Stimulated activated effector memory CD8-positive, alpha-beta T cell treated with anti-CD3 and anti-CD28 coated beads, Interleukin-12 subunit alpha, Interleukin-12 subunit beta, amount 100 ng/mL, for 72 hours (primary cell): ENCODE measurements around the gene RAD51D.
"Not testable (repeated sequence)": the region's sequence is repeated elsewhere in the genome, so short reads cannot be mapped to it uniquely, and the experiment has no call there.

Source experiments
- ATAC-seq: fragments of 150-1000 bp; cut with Tn5 transposase; 2 replicates; pipeline ENCODE4 v1.10.0; 2021
- DNase-seq, 2 donors: peaks; one replicate each; pipeline ENCODE4 v3.0.0; 2021 to 2022; ENCODE audit warnings: low spot score in 2 of 2
- H3K27ac Mint-ChIP-seq: one replicate; pipeline ENCODE4 v1.8.0; 2022; ENCODE audit warnings: mild to moderate bottlenecking, mixed read lengths
- H3K36me3 Mint-ChIP-seq: one replicate; pipeline ENCODE4 v1.8.0; 2022; ENCODE audit warnings: mild to moderate bottlenecking, mixed read lengths
- H3K4me1 Mint-ChIP-seq: one replicate; pipeline ENCODE4 v1.8.0; 2022; ENCODE audit warnings: mixed read lengths
- H3K4me3 Mint-ChIP-seq: one replicate; pipeline ENCODE4 v1.8.0; 2022; ENCODE audit warnings: mild to moderate bottlenecking, mixed read lengths
- H3K9me3 Mint-ChIP-seq: one replicate; pipeline ENCODE4 v1.8.0; 2022; ENCODE audit warnings: mixed read lengths

Gene RAD51D

DNA sequence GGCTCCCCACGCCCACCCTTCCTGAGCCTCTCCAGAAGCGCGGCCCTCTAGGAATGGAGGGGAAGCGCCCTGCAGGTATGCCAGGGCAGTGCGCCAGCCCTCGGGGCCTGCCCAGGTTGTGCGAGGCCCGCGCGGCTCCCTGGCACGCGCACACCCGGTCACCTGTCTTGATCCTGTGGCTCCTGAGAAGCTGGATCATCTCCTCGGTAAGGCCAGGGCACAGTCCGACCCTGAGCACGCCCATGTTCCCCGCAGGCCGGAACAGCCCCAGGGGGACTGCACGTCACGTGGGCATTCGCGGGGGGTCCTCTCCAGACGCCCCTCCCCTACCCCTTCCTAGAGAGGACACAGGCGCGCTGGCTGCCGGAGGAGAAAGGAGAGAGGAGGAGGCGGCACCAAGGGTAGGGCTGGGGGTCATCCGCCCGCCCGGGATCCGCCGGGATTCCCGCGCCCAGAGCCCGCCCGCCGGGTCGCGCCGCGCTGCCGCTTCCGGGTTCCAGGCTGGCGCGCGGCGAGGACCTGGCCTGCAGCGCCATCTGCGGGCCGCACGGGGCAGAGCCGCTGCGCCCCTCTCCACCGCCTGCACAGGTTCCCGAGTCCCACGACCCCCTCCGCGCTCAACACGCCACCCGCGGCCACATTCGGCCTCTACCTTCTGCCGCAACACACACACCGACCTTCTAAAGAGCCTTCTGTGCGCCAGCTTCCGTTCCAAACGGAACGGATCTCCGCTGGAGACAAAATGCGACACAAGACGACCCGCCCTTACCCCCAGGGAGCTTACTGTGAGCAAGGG is at the start of gene RAD51D:
Gene RAD51D, minus strand, starts transcription at position 491 of the 796 bp plus-strand sequence. Its CDS starts 247 bp downstream, at position 244.
- H3K4me3 Mint-ChIP-seq: peak within 1 kb of the TSS; percentile 82
- H3K36me3 Mint-ChIP-seq: peaks cover 14% of the 10 kb centered on the region
- H3K9me3 Mint-ChIP-seq: no peaks in the 10 kb centered on the region
- H3K4me1 Mint-ChIP-seq: peaks cover 48% of the 10 kb centered on the region
- peak within 1 kb of the TSS; percentile 90 for H3K27ac Mint-ChIP-seq
- DNase-seq: peak; percentile 84 to 90
- peak; percentile 93 for ATAC-seq

- Mint-ChIP-seq H3K9me3 (no peaks in the 10 kb centered on the region), H3K4me3 (no peak overlapping the region), H3K27ac (no peak overlapping the region), H3K4me1 (peaks cover 30% of the 10 kb centered on the region), H3K36me3 (no peaks in the 10 kb centered on the region)
- no peak for ATAC-seq
- DNase-seq: no peak
Measured at GRCh38 chr17:35167666-35168065, 48.0 kb upstream of the RAD51D start.

DNA sequence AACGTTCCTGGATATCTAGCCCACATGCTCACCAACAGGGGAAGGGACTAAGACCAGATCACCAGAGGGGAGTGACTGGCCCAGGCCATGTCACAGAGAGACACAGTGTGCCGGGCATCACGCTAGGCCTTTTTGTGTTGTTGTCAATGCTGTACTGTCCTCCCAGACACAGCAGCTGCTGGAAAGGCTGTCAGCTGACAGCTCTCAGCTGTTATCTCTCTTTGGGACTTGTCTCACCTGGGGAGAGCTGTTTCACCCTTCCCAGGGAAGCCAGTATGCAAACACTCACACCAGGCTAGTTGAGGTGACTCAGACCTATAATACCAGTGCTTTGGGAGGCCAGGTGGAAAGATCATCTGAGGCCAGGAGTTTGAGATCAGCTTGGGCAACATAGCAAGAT is 47.4 kb upstream of the RAD51D start:
- H3K4me3 Mint-ChIP-seq: no peak overlapping the region
- H3K9me3 Mint-ChIP-seq: no peaks in the 10 kb centered on the region
- H3K27ac Mint-ChIP-seq: no peak overlapping the region
- ATAC-seq (no peak), DNase-seq (no peak)
- H3K4me1 Mint-ChIP-seq: peaks cover 29% of the 10 kb centered on the region
- H3K36me3 Mint-ChIP-seq: no peaks in the 10 kb centered on the region

DNA sequence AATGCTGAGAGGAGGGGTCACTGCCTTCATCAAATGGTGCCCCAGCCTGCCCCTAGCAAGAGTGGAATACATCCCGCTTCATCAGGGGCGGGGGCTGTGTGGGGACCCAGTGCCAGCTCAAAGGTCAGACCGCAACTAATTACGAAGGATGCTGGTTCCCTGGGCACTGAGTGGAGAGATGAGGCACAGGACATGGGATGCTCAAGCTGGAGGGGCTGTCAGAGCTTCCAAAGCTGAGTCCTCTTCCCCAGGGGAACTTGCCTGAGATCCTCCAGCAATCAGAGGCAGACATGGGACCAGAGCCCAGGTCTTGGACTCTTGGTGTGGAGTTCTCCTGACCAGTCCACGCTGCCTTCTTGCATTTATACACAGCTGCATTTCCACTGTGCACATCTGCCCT is 46.9 kb upstream of the RAD51D start:
- DNase-seq: no peak
- no peak overlapping the region for H3K4me3 Mint-ChIP-seq
- H3K27ac Mint-ChIP-seq: no peak overlapping the region
- H3K9me3 Mint-ChIP-seq: no peaks in the 10 kb centered on the region
- ATAC-seq: no peak
- no peaks in the 10 kb centered on the region for H3K36me3 Mint-ChIP-seq
- peaks cover 31% of the 10 kb centered on the region for H3K4me1 Mint-ChIP-seq

DNA sequence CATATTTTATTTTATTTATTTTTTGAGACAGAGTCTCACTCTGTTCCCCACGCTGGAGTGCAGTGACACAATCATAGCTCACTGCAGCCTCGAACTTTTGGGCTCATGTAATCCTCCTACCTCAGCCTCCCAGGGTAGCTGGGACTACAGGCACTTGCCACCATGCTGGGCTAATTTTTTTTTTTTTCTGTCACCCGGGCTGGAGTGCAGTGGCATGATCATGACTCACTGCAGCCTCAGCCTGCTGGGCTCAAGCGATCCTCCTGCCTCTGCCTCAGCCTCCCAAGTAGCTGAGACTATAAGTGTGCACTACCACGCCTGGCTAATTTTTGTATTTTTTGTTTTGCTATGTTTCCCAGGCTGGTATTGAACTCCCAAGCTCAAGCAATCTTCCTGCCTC is 45.1 kb upstream of the RAD51D start:
- Mint-ChIP-seq H3K4me3 (no peak overlapping the region), H3K36me3 (no peaks in the 10 kb centered on the region), H3K9me3 (no peaks in the 10 kb centered on the region), H3K4me1 (peaks cover 44% of the 10 kb centered on the region), H3K27ac (no peak overlapping the region)
- ATAC-seq: no peak
- no peak for DNase-seq

GRCh38 chr17:35163886-35164285 is 44.2 kb upstream of the RAD51D start:
- ATAC-seq: no peak
- Mint-ChIP-seq H3K9me3 (no peaks in the 10 kb centered on the region), H3K4me1 (peaks cover 50% of the 10 kb centered on the region), H3K27ac (peak overlapping the region; percentile 32), H3K36me3 (no peaks in the 10 kb centered on the region), H3K4me3 (no peak overlapping the region)
- DNase-seq: no peak

- Mint-ChIP-seq H3K4me1 (peaks cover 45% of the 10 kb centered on the region), H3K9me3 (no peaks in the 10 kb centered on the region), H3K4me3 (no peak overlapping the region), H3K36me3 (no peaks in the 10 kb centered on the region), H3K27ac (no peak overlapping the region)
- DNase-seq: no peak
- no peak for ATAC-seq
Measured at GRCh38 chr17:35162755-35163154, 43.1 kb upstream of the RAD51D start.

- ATAC-seq: peak; percentile 61
- peak overlapping the region; percentile 61 for H3K27ac Mint-ChIP-seq
- DNase-seq: no peak
- peaks cover 43% of the 10 kb centered on the region for H3K4me1 Mint-ChIP-seq
- no peaks in the 10 kb centered on the region for H3K36me3 Mint-ChIP-seq
- peak overlapping the region; percentile 44 for H3K4me3 Mint-ChIP-seq
- H3K9me3 Mint-ChIP-seq: no peaks in the 10 kb centered on the region
Measured at GRCh38 chr17:35161281-35161761, 41.7 kb upstream of the RAD51D start.

DNA sequence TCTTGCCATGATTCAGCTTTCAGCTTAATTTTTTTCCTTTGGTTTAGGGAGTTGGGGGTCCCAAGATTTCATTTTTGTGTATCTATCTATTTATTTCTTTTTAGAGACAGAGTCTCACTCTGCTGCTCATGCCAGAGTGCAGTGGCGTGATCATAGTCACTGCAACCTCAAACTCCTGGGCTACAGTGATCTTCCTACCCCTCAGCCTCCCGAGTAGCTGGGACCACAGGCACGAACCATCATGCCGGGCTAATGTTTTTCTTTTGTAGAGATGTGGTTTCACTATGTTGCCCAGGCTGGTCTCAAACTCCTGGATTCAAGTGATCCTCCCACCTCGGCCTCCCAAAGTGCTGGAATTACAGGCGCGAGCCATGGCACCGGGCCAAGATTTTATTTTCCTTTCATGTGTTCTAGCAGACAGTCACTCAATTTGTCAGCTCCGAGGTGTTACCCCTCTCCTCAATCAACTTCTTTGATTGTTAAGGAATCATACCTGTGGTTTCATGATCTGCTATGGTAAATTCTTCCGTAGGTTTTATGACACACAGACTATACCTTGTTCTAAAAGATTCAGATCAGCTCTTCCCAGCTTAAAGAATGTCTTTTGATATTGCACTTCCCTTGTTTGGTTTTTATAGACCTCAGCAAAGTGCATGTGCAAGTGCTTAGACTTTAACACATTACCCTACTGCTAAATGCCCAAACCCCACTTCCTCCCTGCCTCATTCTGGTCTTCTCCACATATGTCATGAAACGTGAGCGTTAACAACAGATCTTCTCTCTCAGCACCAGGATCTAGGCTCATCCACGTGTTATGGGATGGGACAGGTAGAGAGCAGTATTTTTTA is 40.9 kb upstream of the RAD51D start:
- Mint-ChIP-seq H3K27ac (peak overlapping the region; percentile 61), H3K4me3 (peak overlapping the region; percentile 44), H3K9me3 (no peaks in the 10 kb centered on the region), H3K36me3 (no peaks in the 10 kb centered on the region), H3K4me1 (peaks cover 43% of the 10 kb centered on the region)
- ATAC-seq (peak; percentile 82), DNase-seq (no peak)

GRCh38 chr17:35159940-35160339 is 40.3 kb upstream of the RAD51D start:
- Mint-ChIP-seq H3K4me1 (peaks cover 38% of the 10 kb centered on the region), H3K4me3 (peak overlapping the region; percentile 44), H3K9me3 (no peaks in the 10 kb centered on the region), H3K36me3 (no peaks in the 10 kb centered on the region), H3K27ac (peak overlapping the region; percentile 61)
- ATAC-seq: no peak
- no peak for DNase-seq

GRCh38 chr17:35155246-35155645 is 35.6 kb upstream of the RAD51D start:
- H3K9me3 Mint-ChIP-seq: no peaks in the 10 kb centered on the region
- no peak for ATAC-seq
- H3K36me3 Mint-ChIP-seq: no peaks in the 10 kb centered on the region
- H3K4me3 Mint-ChIP-seq: no peak overlapping the region
- no peak overlapping the region for H3K27ac Mint-ChIP-seq
- DNase-seq: no peak
- H3K4me1 Mint-ChIP-seq: peaks cover 11% of the 10 kb centered on the region

DNA sequence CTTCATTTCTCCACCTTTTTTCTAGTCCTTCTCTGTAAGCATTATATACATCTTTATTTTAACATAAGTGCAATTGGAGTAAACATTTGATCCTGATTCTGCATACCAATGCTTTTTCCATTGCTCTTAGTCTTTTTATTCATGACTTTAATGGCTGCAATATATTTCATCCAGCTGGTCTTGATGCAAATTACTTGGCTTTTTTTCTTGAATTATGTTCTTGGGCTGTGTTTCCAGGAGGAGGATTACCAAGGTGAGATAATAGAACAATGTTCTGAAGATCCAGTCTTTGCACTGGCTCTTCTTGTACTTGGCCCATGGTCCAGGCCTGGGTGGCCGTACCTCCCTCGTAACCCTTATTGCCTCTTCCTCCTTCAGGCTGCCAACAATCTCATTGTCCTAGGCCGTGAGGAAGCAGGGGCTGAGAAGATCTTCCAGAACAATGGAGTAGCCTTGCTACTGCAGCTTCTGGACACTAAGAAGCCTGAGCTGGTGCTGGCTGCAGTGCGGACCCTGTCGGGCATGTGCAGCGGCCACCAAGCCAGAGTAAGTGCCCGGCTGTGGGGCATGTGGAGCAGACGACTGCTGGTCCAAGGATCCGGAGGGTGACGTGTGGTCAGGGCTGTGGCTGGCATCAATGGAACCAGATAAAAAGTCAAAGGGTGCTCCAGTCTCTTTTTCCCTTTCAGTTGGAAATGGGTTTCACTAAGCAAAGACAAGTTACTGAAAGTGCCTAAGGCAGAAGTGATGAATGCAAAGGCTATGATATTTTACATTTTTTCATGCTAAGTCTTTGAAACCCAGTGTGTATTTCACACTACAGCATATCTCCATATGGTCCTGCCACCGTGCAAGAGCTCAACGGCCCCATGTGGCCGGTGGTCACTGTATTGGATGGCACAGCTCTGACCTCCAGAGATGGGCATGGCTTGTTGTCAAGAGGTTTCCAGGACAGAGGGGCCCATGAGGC is 34.8 kb upstream of the RAD51D start:
- Mint-ChIP-seq H3K4me3 (no peak overlapping the region), H3K27ac (no peak overlapping the region), H3K4me1 (peaks cover 3% of the 10 kb centered on the region), H3K36me3 (no peaks in the 10 kb centered on the region), H3K9me3 (no peaks in the 10 kb centered on the region)
- no peak for DNase-seq
- ATAC-seq: no peak

GRCh38 chr17:35152421-35153140 is 32.9 kb upstream of the RAD51D start:
- Mint-ChIP-seq H3K4me3 (no peak overlapping the region), H3K4me1 (no peaks in the 10 kb centered on the region), H3K9me3 (no peaks in the 10 kb centered on the region), H3K27ac (no peak overlapping the region), H3K36me3 (no peaks in the 10 kb centered on the region)
- DNase-seq: no peak
- ATAC-seq: no peak

DNA sequence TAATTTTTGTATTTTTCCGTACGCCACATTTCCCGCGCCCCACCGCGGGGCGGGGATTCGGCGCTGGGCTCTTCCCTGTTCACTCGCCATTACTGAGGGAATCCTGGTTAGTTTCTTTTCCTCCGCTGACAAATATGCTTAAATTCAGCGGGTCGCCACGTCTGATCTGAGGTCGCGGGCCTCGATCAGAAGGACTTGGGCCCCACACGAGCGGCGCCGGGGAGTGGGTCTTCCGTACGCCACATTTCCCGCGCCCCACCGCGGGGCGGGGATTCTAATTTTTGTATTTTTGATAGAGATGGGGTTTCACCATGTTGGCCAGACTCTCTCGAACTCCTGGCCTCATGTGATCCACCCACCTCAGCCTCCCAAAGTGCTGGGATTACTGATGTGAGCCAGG is 31.4 kb upstream of the RAD51D start:
- not testable (repeated sequence) for H3K9me3 Mint-ChIP-seq, H3K36me3 Mint-ChIP-seq, H3K27ac Mint-ChIP-seq, H3K4me1 Mint-ChIP-seq, ATAC-seq, H3K4me3 Mint-ChIP-seq, DNase-seq
